Lower leg skin (tissue), 3 donors: ENCODE results near the gene CLMN.

Experiments used
- CTCF ChIP-seq, 3 donors: fragments of 450-650 bp; IDR thresholded peaks; one replicate each; pipeline ENCODE4 v1.5.1; 2016; ENCODE audit warnings: antibody characterized with exemption in 3 of 3, mild to moderate bottlenecking in 3 of 3, moderate library complexity in 2 of 3
- POLR2A ChIP-seq, 2 donors: fragments of 450-650 bp; IDR thresholded peaks; one replicate each; pipeline ENCODE4 v1.6.1; 2016 to 2017; ENCODE audit warnings: antibody characterized with exemption in 2 of 2, mild to moderate bottlenecking in 1 of 2, moderate library complexity in 1 of 2

DNA sequence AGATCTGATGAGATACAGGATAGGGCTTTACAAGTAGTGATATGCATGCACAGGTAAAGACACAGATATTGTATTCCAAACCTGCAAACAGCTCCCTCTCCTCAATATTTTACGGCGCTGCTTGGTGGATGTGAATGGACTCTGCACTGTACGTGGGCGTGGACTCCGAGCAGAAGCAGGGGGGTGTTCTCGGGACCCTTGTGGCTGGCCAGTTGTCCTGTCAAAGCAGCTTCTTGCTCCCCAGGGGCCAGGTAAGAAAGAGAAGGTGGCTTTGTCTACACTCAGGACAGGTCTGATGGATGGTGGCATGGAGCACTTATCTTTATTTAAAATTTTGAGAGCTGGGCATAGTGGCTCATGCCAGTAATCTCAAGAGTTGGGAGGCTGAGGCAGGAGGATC lies 29.5 kb upstream of the CLMN start:
- TF ChIP-seq CTCF (IDR thresholded peaks at IDR 0.05) = no peak
- no peak for TF ChIP-seq POLR2A (IDR thresholded peaks at IDR 0.05)
